HG03064 (cell line): ENCODE results near the gene ELN.

Experiments
- ATAC-seq: cut with Tn5 transposase; IDR thresholded peaks from one replicate; pipeline ENCODE4 v1.9.1; 2021; ENCODE audit warnings: low read depth; ENCODE audit not compliant: unreplicated experiment

ELN gene

GRCh38 chr7:74084722-74085578 lies 57.0 kb downstream of the ELN start:
- ATAC-seq = no peak

- ATAC-seq = no peak
Measured at GRCh38 chr7:74087791-74088453, 59.9 kb downstream of the ELN start.

GRCh38 chr7:74092321-74092963 lies 64.5 kb downstream of the ELN start:
- peak; percentile 9 for ATAC-seq

- ATAC-seq = peak; percentile 54
Measured at GRCh38 chr7:74092964-74093471, 65.0 kb downstream of the ELN start.

GRCh38 chr7:74093671-74094223 lies 65.8 kb downstream of the ELN start:
- ATAC-seq = peak; percentile 18

- ATAC-seq = peak; percentile 33
Measured at GRCh38 chr7:74094224-74095101, 66.5 kb downstream of the ELN start.

GRCh38 chr7:74095135-74095534 lies 67.2 kb downstream of the ELN start:
- ATAC-seq = no peak

GRCh38 chr7:74097937-74098614 lies 70.1 kb downstream of the ELN start:
- ATAC-seq = no peak

GRCh38 chr7:74099031-74099430 lies 71.1 kb downstream of the ELN start:
- ATAC-seq = no peak

GRCh38 chr7:74101061-74101681 lies 73.2 kb downstream of the ELN start:
- ATAC-seq = peak; percentile 74

- ATAC-seq = no peak
Measured at GRCh38 chr7:74103219-74103772, 75.3 kb downstream of the ELN start.

- ATAC-seq = no peak
Measured at GRCh38 chr7:74104702-74105101, 76.7 kb downstream of the ELN start.

GRCh38 chr7:74105992-74106391 lies 78.0 kb downstream of the ELN start:
- no peak for ATAC-seq

- ATAC-seq = no peak
Measured at GRCh38 chr7:74106846-74107245, 78.9 kb downstream of the ELN start.

GRCh38 chr7:74115326-74115725 lies 87.4 kb downstream of the ELN start:
- no peak for ATAC-seq

- ATAC-seq = no peak
Measured at GRCh38 chr7:74116356-74116755, 88.4 kb downstream of the ELN start.
